GM18508 (cell line): ENCODE results near the gene GAREM1.
"Not testable (repeated sequence)": the region's sequence is repeated elsewhere in the genome, so short reads cannot be mapped to it uniquely, and the experiment has no call there.

ENCODE experiments used
- ATAC-seq: cut with Tn5 transposase; IDR thresholded peaks from one replicate; pipeline ENCODE4 v1.9.1; 2021; ENCODE audit warnings: moderate number of reproducible peaks; ENCODE audit not compliant: insufficient read depth, unreplicated experiment

GAREM1 gene

DNA sequence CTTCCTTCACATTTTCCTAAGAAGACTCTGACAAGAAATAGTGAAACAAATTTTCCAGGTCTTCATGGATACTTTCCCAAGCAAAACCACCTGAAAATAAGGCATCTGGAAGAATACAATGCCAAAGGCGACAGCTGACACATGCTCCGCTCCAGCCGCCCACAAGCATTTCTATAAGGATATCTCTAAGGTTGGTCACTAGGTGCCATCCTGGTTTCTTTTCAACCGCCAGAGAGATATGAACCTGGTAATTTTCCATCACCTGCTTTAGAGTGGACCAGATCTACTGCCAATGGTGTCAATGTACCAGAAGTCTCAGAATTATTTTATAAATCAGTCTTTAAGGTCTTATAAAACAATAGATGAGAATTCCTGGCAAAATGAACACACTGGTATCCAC is 97.2 kb downstream of the GAREM1 start:
- no peak for ATAC-seq

DNA sequence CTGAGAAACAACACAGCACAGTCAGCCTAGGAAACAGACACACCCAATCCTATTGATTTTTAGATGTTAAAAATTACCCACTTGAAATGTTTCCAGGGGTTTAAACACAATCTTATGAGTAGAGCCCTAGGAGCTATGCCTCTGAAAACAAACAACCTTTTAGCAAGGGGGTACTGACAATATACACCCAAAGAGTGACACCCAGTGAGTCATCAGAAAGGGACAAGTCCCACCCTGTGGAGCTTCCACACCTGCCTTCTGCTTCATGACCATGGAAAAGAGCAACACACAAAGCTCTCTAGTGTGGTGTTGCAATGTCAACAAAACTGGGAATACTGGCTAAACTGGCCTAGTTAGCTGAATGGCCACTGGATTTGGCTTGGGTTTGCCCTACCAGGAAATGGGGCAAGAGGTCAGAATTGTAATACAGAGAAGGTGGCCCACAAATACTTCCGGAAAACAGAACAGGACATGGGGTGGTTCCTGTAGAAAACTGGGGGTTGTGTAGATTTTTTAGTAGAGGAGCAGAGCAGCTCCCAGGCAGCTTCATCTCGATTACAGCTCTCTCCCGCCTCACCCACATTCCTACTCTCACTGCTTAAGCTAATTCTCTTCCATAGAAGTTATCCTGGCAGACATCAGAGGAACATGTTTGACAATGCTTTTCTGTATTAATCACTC is 98.2 kb downstream of the GAREM1 start:
- ATAC-seq: no peak

DNA sequence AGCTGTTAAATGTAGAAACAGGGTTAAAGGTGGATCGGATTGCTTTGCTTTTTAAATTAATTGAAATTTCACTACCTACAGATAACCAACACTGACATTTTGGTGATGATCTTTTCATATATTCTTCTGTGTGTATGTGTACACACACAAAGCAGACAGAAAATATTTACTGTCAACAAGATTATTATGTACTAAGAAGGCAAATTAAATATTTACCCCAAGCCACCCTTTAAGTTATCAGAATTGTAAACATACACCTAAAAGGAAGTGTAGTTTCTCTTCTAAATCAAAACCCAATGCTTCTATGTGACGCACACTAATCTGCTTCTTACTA is 98.7 kb downstream of the GAREM1 start:
- no peak for ATAC-seq

DNA sequence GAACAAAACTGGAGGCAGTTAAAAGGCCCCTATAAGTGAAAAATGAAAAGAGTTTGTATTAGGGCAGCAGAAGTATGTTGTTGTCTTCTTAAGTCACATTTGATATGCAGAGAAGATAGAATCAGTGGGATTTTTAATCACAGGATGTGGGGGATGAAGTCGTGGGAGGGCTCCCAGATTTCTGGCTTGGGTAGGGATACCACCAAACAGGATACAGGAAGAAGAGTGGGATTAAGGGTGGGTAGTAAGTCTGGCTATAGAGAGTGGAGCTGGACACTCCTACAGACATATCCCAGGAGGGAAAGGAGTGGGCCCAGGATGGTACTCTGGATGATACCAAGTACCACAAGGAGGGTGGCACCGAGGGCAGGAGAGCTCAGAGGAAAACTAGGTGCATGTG is 99.3 kb downstream of the GAREM1 start:
- no peak for ATAC-seq

- ATAC-seq: no peak
These were observed 101.7 kb downstream of the GAREM1 start for GRCh38 chr18:32368991-32369390.

- no peak for ATAC-seq
These were observed 102.5 kb downstream of the GAREM1 start for GRCh38 chr18:32368170-32368569.

DNA sequence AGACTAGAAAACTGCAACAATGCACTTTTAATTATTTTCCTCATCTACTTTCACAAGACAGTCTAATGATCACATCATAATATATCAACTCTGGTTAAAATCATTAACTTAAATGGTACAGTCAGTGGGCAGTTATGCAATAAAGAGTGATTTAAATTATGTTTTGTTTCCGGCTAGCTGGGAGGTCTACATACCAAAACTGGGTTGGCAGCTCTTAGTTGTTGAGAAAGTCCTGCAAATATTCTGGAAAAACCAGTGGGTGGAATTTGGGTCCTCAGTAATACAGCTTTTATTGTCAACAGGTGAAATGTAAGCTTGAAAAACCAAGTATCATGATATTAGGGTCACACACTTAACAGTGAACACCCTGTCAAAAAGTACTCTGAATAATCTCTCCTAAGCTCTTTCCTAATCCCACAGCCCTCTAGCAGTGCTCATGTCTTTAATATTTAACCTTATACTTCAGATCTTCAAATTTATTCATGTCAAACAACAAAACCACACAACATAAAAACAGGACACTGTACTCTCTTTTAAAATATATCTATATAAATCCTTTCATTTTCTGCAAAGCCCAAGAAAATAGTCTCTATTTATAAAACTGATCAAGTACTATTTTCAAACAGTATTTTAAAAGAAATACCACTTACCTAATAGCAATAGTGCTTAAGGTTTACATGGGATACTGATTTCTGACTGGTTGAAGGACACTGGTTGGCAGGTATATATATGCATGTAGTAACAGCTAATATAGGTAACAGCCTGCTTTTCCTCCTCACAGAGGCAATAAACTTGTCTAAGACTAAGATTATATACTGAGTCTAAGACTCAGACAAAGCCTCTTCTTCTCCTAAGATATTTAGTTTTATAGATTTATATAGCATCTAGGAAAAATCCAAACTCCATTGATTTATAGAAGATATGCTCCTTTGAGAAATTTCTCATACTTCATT is 103.8 kb downstream of the GAREM1 start:
- ATAC-seq: no peak

- ATAC-seq: no peak
These were observed 108.2 kb downstream of the GAREM1 start for GRCh38 chr18:32362484-32362883.

DNA sequence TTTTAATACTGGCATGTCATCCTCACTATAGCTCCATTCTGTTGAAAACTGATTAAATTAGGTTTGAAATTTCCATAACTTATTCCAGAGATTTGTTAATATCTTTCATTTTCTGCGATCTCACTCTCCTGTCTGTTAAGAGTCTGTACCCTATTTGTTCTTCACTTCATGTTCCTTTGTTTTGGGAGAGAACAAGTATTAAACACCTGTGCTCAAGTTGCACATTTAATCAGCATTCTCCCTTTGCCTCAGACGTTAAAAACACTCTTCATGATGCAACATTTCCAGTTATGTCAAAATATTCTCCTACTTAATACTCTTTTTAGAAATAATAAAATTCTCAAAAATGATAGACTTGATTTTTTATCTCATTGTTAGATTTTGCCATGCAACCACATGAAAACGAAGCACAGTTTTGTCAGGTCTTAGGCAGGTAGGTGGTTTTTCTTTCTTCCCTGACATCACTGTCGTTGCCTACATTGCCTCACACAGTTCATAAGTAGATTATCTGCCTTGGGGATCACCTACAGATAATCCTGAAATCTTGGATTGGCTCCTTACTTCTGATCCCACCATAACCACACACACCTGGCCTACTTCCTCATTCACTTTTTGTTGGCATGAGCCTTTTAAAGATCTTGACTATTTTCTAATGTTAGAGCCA is 109.9 kb downstream of the GAREM1 start:
- ATAC-seq: no peak

DNA sequence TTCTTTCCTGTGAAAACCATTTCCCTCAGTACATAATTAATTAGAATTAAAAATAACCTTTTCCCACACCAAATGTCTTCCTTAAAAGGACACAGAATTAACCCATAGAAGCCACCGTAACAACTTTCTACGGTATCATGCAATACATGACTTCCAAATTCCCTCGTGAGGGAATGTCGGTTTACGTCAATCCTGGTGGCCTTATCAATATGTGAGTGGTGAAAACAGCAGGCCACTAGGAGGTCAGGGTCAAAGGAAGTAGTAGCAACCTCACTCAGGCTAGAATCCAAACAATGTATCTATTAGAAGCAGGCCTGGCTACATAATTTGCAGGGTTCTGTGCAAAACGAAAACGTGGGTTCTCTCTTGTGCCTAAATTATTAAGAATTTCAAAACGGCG is 112.2 kb downstream of the GAREM1 start:
- no peak for ATAC-seq

DNA sequence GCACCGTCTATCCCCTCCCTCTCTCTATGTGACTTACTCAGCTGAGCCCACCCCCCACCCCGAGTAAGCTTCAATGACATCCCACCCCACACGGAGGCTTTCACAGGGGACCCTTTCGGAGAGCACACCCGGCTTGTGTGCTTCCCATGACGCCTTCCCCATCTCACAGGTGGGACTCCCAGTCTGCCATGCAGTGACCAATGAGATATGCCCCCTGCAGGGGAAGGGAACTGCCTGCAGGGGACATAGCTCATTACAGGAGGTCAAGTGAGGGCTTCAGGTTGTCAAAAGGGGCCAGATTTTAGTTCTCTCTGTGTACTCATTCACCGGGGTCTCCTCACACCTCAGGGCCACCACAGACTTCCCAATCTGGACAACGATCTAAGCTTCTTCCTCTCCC is 112.6 kb downstream of the GAREM1 start:
- ATAC-seq: no peak

DNA sequence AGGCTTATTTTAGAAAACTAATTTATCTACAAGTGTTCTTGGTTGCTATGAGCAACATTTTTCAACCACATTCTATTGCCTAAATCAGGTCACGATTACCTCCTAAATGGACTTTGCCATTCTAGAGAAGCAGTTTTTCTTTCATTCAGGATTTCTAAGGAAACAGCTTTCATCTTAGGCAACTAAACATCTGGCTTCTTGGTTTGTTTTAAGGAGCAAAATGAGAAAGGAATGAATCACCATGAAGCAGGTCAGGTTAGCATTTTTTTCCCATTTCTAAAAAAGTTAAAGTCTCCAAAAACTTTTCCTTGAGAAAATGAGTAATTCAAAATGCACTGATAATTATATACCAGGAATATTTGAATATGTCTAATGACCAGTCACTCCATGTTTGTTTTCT is 114.8 kb downstream of the GAREM1 start:
- ATAC-seq: no peak

DNA sequence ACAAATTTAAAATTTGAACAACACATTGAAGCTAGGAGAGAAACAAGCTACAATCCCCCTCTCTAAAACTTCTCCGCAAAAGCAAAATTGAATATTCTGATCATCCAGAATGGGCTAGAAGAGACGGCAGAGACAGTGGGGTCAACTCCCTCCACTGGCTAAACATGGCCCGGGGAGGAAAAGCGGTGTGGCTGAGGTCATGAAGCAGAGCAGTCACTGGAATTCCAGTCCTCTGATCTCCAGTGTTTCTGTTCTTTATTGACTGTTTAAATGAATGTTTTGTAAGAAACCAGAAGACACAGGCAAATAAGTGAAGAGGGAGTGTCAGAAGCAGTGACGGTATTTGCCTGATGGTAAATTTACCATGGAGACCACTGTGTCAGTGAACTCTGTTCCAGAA is 116.2 kb downstream of the GAREM1 start:
- no peak for ATAC-seq

DNA sequence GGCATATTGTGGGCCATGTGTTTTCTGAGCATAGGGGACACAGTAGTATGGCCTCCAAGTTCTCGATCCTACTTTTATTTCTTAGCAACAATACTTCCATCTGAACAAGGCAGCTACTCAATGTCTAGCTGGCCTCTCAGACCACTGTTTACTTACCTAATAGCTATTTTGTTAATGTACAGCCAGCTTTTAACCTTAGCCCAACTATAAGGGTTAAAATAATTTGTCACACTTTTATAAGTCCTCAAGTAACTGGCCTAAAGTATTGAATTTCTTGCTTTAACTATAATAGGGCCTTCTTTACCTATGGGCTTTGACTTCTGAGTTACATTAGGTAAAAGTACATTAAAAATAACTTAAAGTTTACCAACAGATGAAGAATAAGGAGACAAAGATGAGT is 117.4 kb downstream of the GAREM1 start:
- no peak for ATAC-seq

DNA sequence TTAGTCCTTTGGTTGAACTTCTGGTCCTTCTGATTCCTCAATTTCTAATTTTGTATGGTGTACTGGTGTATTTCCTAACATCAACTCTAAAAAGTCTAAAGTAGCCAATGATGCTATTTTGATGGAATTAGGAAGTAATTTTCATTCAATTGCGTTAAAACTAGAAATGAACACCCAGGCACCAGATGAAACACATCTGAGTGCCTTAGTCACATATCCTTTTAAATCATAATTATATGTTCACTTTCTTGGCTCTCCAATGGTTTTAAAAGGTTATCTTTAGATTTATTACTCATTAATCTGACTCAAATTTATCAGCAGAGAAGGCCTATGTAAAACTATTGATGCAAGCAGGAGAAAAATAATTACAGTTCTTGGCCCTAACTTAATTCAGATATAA is 119.7 kb downstream of the GAREM1 start:
- no peak for ATAC-seq

DNA sequence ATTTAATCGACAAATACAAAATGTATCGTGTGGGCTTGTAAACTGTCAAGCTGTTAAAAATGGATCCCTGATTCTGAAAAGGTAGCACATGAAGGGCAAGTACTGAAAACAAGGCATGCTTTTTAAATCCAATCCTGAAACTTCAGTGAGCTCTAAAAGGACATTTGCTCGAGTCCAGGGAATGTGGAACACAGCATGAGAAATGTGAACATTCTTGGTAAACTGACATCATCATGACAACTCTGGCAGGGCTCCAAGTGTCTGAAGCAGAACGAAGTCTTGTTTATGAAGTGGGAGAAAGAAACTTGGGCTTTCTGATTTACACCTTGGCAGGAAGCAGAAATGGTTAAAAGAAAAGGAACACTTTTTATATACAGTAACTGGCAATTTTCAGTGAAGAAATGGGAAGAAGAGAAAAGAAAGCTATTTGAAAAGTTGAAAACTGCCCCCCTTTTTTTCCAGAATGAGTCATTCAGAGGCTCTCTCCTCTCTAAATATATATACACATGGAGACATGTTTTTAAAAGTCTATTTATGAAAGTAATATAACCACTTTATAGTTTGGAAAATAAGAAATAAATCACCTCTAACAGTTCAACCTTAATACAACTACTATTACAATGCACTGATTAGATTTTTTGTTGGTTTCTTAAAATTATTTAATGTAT is 120.8 kb downstream of the GAREM1 start:
- no peak for ATAC-seq

DNA sequence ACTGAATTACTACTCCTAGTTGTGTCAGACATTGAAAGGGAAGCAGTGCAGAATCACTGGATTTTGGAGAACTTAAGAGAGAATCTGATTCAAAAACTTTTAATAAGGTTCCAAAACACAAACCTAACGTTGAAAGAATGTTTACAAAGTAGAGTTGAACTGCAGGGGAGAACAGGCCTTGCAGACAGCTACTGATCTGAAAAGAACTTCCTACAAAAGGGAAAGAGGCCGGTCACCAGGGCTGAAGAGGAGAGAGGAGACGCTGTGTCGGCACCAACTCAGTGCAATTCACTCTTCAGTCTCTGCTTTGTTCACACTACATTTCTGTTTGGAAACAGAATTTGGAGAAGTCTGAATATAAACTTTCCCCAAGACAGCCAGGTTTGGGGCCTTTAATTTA is 124.0 kb downstream of the GAREM1 start:
- ATAC-seq: no peak

- no peak for ATAC-seq
These were observed 127.0 kb downstream of the GAREM1 start for GRCh38 chr18:32343634-32344033.

GRCh38 chr18:32341112-32341511 is 129.6 kb downstream of the GAREM1 start:
- ATAC-seq: not testable (repeated sequence)

GRCh38 chr18:32339045-32339444 is 131.6 kb downstream of the GAREM1 start:
- ATAC-seq: no peak

GRCh38 chr18:32337821-32338220 is 132.9 kb downstream of the GAREM1 start:
- ATAC-seq: no peak
